OCI-LY7 (cell line): ENCODE results near the gene SCML2.
"Not testable (repeated sequence)": the region's sequence is repeated elsewhere in the genome, so short reads cannot be mapped to it uniquely, and the experiment has no call there.

Experiments used
- EZH2phosphoT487 ChIP-seq: fragments of 200-600 bp; sonication (generic); IDR thresholded peaks from 2 replicates; pipeline ENCODE4 v1.6.1; 2018; ENCODE audit warnings: low read depth, borderline replicate concordance, mild to moderate bottlenecking, mixed run types, antibody characterized with exemption, low read length, moderate library complexity, mixed read lengths
- TF ChIP-seq, protein P1 (sequence below): fragments of 200-600 bp; sonication (generic); conservative IDR thresholded peaks from 2 replicates; pipeline ENCODE4 v1.5.1; 2014; ENCODE audit warnings: mild to moderate bottlenecking, antibody characterized with exemption, low read length, moderate library complexity, mixed read lengths

DNA sequence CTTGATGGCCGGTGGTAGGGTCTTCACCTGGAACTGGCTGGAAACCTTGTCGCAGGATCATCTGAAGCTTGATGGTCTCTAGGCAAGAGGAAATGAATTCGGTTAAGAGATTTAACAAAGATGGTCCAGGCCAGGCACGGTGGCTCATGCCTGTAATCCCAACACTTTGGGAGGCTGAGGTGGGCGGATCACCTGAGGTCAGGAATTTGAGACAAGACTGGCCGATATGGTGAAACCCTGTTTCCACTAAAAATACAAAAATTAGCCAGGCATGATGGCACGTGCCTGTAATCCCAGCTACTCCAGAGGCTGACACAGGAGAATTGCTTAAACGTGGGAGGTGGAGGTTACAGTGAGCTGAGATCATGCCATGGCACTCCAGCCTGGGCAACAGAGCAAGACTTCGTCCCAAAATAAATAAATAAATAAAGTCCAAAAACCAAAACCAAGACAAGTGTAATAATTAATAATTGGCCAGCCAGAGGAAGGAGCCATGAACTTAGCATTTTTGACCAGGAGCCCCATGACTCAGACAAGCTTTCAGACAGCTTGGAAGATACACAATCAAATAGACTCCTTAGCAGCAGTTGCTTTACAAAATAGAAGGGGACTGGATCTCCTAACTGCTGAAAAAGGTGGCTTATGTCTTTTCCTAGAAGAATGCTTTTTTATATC, 20.8 kb upstream of the SCML2 start:
- TF ChIP-seq, protein P1, sequence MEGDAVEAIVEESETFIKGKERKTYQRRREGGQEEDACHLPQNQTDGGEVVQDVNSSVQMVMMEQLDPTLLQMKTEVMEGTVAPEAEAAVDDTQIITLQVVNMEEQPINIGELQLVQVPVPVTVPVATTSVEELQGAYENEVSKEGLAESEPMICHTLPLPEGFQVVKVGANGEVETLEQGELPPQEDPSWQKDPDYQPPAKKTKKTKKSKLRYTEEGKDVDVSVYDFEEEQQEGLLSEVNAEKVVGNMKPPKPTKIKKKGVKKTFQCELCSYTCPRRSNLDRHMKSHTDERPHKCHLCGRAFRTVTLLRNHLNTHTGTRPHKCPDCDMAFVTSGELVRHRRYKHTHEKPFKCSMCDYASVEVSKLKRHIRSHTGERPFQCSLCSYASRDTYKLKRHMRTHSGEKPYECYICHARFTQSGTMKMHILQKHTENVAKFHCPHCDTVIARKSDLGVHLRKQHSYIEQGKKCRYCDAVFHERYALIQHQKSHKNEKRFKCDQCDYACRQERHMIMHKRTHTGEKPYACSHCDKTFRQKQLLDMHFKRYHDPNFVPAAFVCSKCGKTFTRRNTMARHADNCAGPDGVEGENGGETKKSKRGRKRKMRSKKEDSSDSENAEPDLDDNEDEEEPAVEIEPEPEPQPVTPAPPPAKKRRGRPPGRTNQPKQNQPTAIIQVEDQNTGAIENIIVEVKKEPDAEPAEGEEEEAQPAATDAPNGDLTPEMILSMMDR: not testable (repeated sequence)
- TF ChIP-seq EZH2phosphoT487: not testable (repeated sequence)
